CD14-positive monocyte (primary cell): ENCODE data around the gene KRTAP4-7. TPM values are rescaled to one million over a fixed set of nuclear protein-coding genes. Genes with fewer than 3 reads are reported as not detected.
"Not testable (repeated sequence)": the region's sequence is repeated elsewhere in the genome, so short reads cannot be mapped to it uniquely, and the experiment has no call there.

Experiments used
- DNase-seq, 3 donors: peaks; one replicate each; pipeline ENCODE4 v3.0.0-alpha.2; 2011 to 2022
- H2AFZ ChIP-seq: 2 replicates; pipeline ENCODE4 v1.6.0; 2012; ENCODE audit warnings: mild to moderate bottlenecking, low read depth, low read length, inconsistent platforms; ENCODE audit not compliant: insufficient read depth, poor library complexity, severe bottlenecking
- H3K27ac ChIP-seq, 2 donors: 1 replicate in 1 of 2; 2 replicates in 1 of 2; pipeline ENCODE4 v1.5.1; 2012 to 2013; ENCODE audit warnings: low read length in 2 of 2, control low read depth in 1 of 2, inconsistent platforms in 1 of 2, low read depth in 1 of 2, mild to moderate bottlenecking in 1 of 2
- H3K27me3 ChIP-seq, 2 donors: one replicate each; pipeline versions ENCODE4 v1.6.0 to v1.6.1; 2011 to 2013; ENCODE audit warnings: low read length in 2 of 2; ENCODE audit not compliant: control insufficient read depth in 2 of 2, insufficient read depth in 2 of 2
- H3K36me3 ChIP-seq, 2 donors: replicated peaks in 1 of 2; 1 replicate in 1 of 2; 2 replicates in 1 of 2; pipeline versions ENCODE4 v1.5.1 to v1.6.1; 2012 to 2013; ENCODE audit warnings: low read length in 2 of 2, control low read depth in 1 of 2, inconsistent platforms in 1 of 2, mild to moderate bottlenecking in 1 of 2; ENCODE audit not compliant: insufficient read depth in 2 of 2, control insufficient read depth in 1 of 2
- H3K4me1 ChIP-seq, 2 donors: 1 replicate in 1 of 2; 2 replicates in 1 of 2; pipeline versions ENCODE4 v1.5.1 to v1.6.1; 2012 to 2013; ENCODE audit warnings: low read length in 2 of 2, control low read depth in 1 of 2, inconsistent platforms in 1 of 2, mild to moderate bottlenecking in 1 of 2, moderate library complexity in 1 of 2; ENCODE audit not compliant: insufficient read depth in 2 of 2, control insufficient read depth in 1 of 2
- H3K4me2 ChIP-seq: replicated peaks from 2 replicates; pipeline ENCODE3; 2012; ENCODE audit warnings: low read length, moderate library complexity, mild to moderate bottlenecking; ENCODE audit not compliant: poor library complexity, severe bottlenecking; ENCODE audit errors: extremely low read depth
- H3K4me3 ChIP-seq, 3 experiments: fragments of 200-600 bp in 1 of 3; sonication (generic) in 1 of 3; replicated peaks in 1 of 3; 1 replicate in 2 of 3; 2 replicates in 1 of 3; pipeline ENCODE4 v1.5.1; 2011 to 2013; ENCODE audit warnings: low read length in 3 of 3, mild to moderate bottlenecking in 3 of 3, control low read depth in 2 of 3, low read depth in 2 of 3, inconsistent platforms in 1 of 3, moderate library complexity in 1 of 3
- H3K79me2 ChIP-seq: 2 replicates; pipeline ENCODE4 v1.6.0; 2012; ENCODE audit warnings: mild to moderate bottlenecking, control low read depth, inconsistent platforms, low read length, moderate library complexity; ENCODE audit not compliant: insufficient read depth
- H3K9ac ChIP-seq: 2 replicates; pipeline ENCODE4 v1.6.0; 2017; ENCODE audit warnings: low read length, mild to moderate bottlenecking; ENCODE audit not compliant: insufficient read depth, poor library complexity, severe bottlenecking
- H3K9me3 ChIP-seq, 2 donors: replicated peaks in 1 of 2; 1 replicate in 1 of 2; 2 replicates in 1 of 2; pipeline versions ENCODE4 v1.5.1 to v1.6.1; 2012 to 2013; ENCODE audit warnings: low read length in 2 of 2, control low read depth in 1 of 2; ENCODE audit not compliant: control insufficient read depth in 1 of 2, insufficient read depth in 1 of 2
- H4K20me1 ChIP-seq: 2 replicates; pipeline ENCODE4 v1.6.0; 2012; ENCODE audit warnings: mild to moderate bottlenecking, low read length, control low read depth, moderate library complexity; ENCODE audit not compliant: insufficient read depth
- H3K27ac Mint-ChIP-seq, 7 donors: one replicate each; pipeline ENCODE4 v1.8.0; 2020; ENCODE audit warnings: mild to moderate bottlenecking in 7 of 7, mixed read lengths in 7 of 7, moderate library complexity in 6 of 7, inconsistent platforms in 2 of 7
- H3K27me3 Mint-ChIP-seq, 3 donors: one replicate each; pipeline ENCODE4 v1.8.0; 2021 to 2022; ENCODE audit warnings: low read depth in 3 of 3, mild to moderate bottlenecking in 3 of 3, mixed read lengths in 3 of 3, moderate library complexity in 3 of 3, inconsistent platforms in 1 of 3
- H3K36me3 Mint-ChIP-seq, 2 donors: one replicate each; pipeline ENCODE4 v1.8.0; 2020; ENCODE audit warnings: mixed read lengths in 2 of 2, inconsistent platforms in 1 of 2, mild to moderate bottlenecking in 1 of 2
- H3K4me1 Mint-ChIP-seq: one replicate; pipeline ENCODE4 v1.8.0; 2020; ENCODE audit warnings: mild to moderate bottlenecking, mixed read lengths
- H3K4me3 Mint-ChIP-seq, 2 donors: one replicate each; pipeline ENCODE4 v1.8.0; 2020; ENCODE audit warnings: mild to moderate bottlenecking in 2 of 2, mixed read lengths in 2 of 2, moderate library complexity in 1 of 2
- H3K9me3 Mint-ChIP-seq, 7 donors: one replicate each; pipeline ENCODE4 v1.8.0; 2020 to 2022; ENCODE audit warnings: mixed read lengths in 7 of 7, mild to moderate bottlenecking in 6 of 7, moderate library complexity in 6 of 7, inconsistent platforms in 2 of 7
- CTCF ChIP-seq: fragments of 200-600 bp; IDR thresholded peaks from one replicate; pipeline ENCODE4 v1.8.0; 2022; ENCODE audit warnings: antibody characterized with exemption, mild to moderate bottlenecking
- WGBS: methylation state at CpG from one replicate; pipeline ENCODE4 v1.1.5; 2013; ENCODE audit warnings: missing lambda C conversion rate; ENCODE audit not compliant: insufficient coverage; 5-methylcytosine and 5-hydroxymethylcytosine counted together
- intact Hi-C, 2 donors: fragments of 100-400 bp; cut with micrococcal nuclease; formaldehyde crosslinking; loops; one replicate each; pipeline versions ENCODE4 v1.15.0 to v1.15.1; 2023
- polyA plus RNA-seq, 3 donors: library from polyadenylated mRNA; depleted of rRNA in 1 of 3; unstranded in 2 of 3; stranded (reverse) in 1 of 3; fragments of 300-500 nt in 2 of 3; fragments of >200 nt in 1 of 3; fragmentation: Illumina TruSeq in 2 of 3; gene quantifications; 1 replicate in 2 of 3; 2 replicates in 1 of 3; pipeline ENCODE4 v1.2.3, GENCODE V29; 2012 to 2021

KRTAP4-7 gene
- polyA plus RNA-seq, 3 donors: not detected

- intact Hi-C loops: no loop called here
- no peak overlapping the region for H2AFZ ChIP-seq
- peaks cover 14% of the 10 kb centered on the region for H3K4me1 Mint-ChIP-seq
Observed at GRCh38 chr17:41111151-41111885, 27.4 kb downstream of the KRTAP4-7 start.

DNA sequence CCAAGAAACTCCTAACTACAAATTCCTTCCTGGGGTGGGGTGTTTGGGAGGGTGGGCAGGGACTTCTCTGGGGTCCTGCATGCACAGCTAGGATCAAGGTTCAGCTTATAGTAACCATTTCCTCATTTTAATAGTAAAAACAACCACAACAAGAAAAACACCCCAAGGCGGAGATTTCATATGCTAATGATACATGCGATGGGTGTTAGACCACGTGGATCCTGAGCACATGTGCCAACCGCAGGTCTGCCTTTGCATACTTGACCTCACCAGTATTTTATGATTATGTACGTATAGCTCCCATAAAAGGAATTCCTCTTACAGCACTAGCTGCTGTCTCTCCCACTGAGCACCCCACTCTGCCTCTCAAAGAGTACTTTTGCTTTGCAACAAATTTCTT is 32.3 kb downstream of the KRTAP4-7 start:
- no peak for TF ChIP-seq CTCF
- H4K20me1 ChIP-seq: no peaks in the 10 kb centered on the region
- no peaks in the 10 kb centered on the region for H3K36me3 ChIP-seq
- no peaks in the 10 kb centered on the region for H3K9me3 ChIP-seq
- no peaks in the 10 kb centered on the region for H3K79me2 ChIP-seq
- H3K27ac Mint-ChIP-seq: no peak overlapping the region
- no peak overlapping the region for H3K4me2 ChIP-seq
- no peaks in the 10 kb centered on the region for H3K36me3 Mint-ChIP-seq
- DNase-seq: peak; percentile 10 to 54 (median 19)
- H3K27ac ChIP-seq: no peak overlapping the region
- no peaks in the 10 kb centered on the region for H3K27me3 ChIP-seq
- H3K4me3 ChIP-seq: no peak overlapping the region
- no peak overlapping the region for H3K9ac ChIP-seq
- no CpG with 5 or more reads among the region's 5 CpGs for WGBS
- peaks cover 24% of the 10 kb centered on the region for H3K4me1 Mint-ChIP-seq
- H3K4me3 Mint-ChIP-seq: peak overlapping the region in 1 of 2 donors; percentile 67
- peaks cover 14 to 21% of the 10 kb centered on the region in 2 donors for H3K4me1 ChIP-seq
- peaks cover 0 to 4% (median 0%) of the 10 kb centered on the region in 3 donors for H3K27me3 Mint-ChIP-seq
- H3K9me3 Mint-ChIP-seq: peaks cover 0 to 10% (median 3%) of the 10 kb centered on the region in 7 donors
- intact Hi-C loops: no loop called here
- no peak overlapping the region for H2AFZ ChIP-seq

More at GRCh38 chr17:41111151-41111885, 27.4 kb downstream of the KRTAP4-7 start:
- Mint-ChIP-seq H3K27ac (no peak overlapping the region), H3K4me3 (no peak overlapping the region), H3K27me3 (peaks cover 0 to 4% (median 1%) of the 10 kb centered on the region in 3 donors), H3K9me3 (peaks cover 2 to 18% (median 9%) of the 10 kb centered on the region in 7 donors), H3K36me3 (no peaks in the 10 kb centered on the region)
- Histone ChIP-seq H3K27ac (no peak overlapping the region), H3K9ac (no peak overlapping the region), H3K4me1 (peaks cover 6 to 20% of the 10 kb centered on the region in 2 donors), H4K20me1 (no peaks in the 10 kb centered on the region), H3K27me3 (no peaks in the 10 kb centered on the region), H3K4me3 (no peak overlapping the region), H3K4me2 (no peak overlapping the region), H3K9me3 (no peaks in the 10 kb centered on the region), H3K79me2 (no peaks in the 10 kb centered on the region), H3K36me3 (no peaks in the 10 kb centered on the region)
- WGBS: no CpG with 5 or more reads among the region's 2 CpGs
- DNase-seq: no peak
- no peak for TF ChIP-seq CTCF

GRCh38 chr17:41117846-41118386 is 34.0 kb downstream of the KRTAP4-7 start, which contains the start of gene KRTAP4-11:
KRTAP4-11 (minus strand) TSS chr17:41118373; CDS start chr17:41118315, 58 bp downstream.
- DNase-seq, H3K27me3 ChIP-seq, H3K79me2 ChIP-seq, H3K27ac ChIP-seq, H3K36me3 Mint-ChIP-seq, H3K4me3 ChIP-seq, H4K20me1 ChIP-seq, H2AFZ ChIP-seq, intact Hi-C loops, H3K9me3 ChIP-seq, H3K9ac ChIP-seq, H3K9me3 Mint-ChIP-seq, H3K4me3 Mint-ChIP-seq, H3K36me3 ChIP-seq, H3K4me2 ChIP-seq, H3K27me3 Mint-ChIP-seq: not testable (repeated sequence)
- 92% methylated on average over 10 of the region's 10 CpGs for WGBS
- Mint-ChIP-seq H3K4me1 (peaks cover 24% of the 10 kb centered on the region), H3K27ac (peak within 1 kb of the TSS in 3 of 7 donors; percentile 6 to 37 (median 13))
- peaks cover 14 to 21% of the 10 kb centered on the region in 2 donors for H3K4me1 ChIP-seq
